Muscle of leg (tissue), 11 donors: Measurements from ENCODE around the gene CALHM3. TPM values are rescaled to one million over a fixed set of nuclear protein-coding genes. Genes with fewer than 3 reads are reported as not detected.

Source experiments
- DNase-seq: peaks from one replicate; pipeline ENCODE4 v3.0.0; 2013
- H3K27ac ChIP-seq: one replicate; pipeline ENCODE4 v1.5.1; 2013; ENCODE audit warnings: mild to moderate bottlenecking, low read length, control low read depth
- H3K27me3 ChIP-seq: one replicate; pipeline ENCODE4 v1.6.1; 2013; ENCODE audit warnings: low read length; ENCODE audit not compliant: control insufficient read depth, insufficient read depth
- H3K36me3 ChIP-seq: one replicate; pipeline ENCODE4 v1.6.1; 2013; ENCODE audit warnings: low read length; ENCODE audit not compliant: control insufficient read depth, insufficient read depth
- H3K4me1 ChIP-seq: one replicate; pipeline ENCODE4 v1.6.1; 2013; ENCODE audit warnings: low read length; ENCODE audit not compliant: control insufficient read depth, insufficient read depth
- H3K4me3 ChIP-seq: one replicate; pipeline ENCODE4 v1.5.1; 2013; ENCODE audit warnings: low read length, control low read depth
- H3K9me3 ChIP-seq: replicated peaks from 2 replicates; pipeline ENCODE4 v1.6.1; 2013; ENCODE audit warnings: low read depth, low read length; ENCODE audit not compliant: control insufficient read depth
- WGBS: methylation state at CpG from one replicate; pipeline ENCODE4 v1.1.5; 2013; ENCODE audit warnings: missing lambda C conversion rate; ENCODE audit not compliant: insufficient coverage; 5-methylcytosine and 5-hydroxymethylcytosine counted together
- polyA plus RNA-seq, 8 donors: library from polyadenylated mRNA; unstranded; fragments of 120-200 nt; gene quantifications; one replicate each; pipeline versions ENCODE4 v1.2.1 to v1.2.3, GENCODE V29; 2013; ENCODE audit warnings: inconsistent platforms in 1 of 8, low replicate concordance in 1 of 8; ENCODE audit not compliant: insufficient read length in 8 of 8, insufficient read depth in 1 of 8
- total RNA-seq: library from RNA; stranded (reverse); fragments of 120-200 nt; gene quantifications from one replicate; pipeline ENCODE4 v1.2.4, GENCODE V29; 2013

The CALHM3 gene
- total and polyA plus RNA-seq, 9 donors = 0.13 TPM; not detected in 8

DNA sequence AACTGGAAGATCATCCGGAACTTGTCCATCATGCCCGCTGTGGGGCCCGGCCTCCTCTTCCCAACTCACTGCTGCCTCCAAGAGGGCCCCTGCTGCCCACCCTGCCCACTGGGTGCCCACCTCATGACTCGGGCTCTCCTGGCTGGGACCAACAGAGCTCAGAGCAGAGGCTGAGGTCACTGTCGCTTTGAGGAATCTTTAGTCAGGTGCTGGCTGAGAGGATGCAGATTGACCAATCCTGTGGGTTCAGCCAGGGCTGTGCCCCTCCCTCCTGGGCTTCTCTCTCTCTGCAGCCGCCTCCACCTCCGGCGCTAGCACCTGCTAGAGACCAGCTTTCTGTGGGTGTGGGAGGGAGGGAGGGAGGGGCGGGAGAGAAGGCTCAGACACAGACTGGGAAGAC is 20.3 kb downstream of the CALHM3 start, which contains the start of gene CALHM1:
Gene CALHM1 (minus strand): TSS at position 181 of the 400 bp plus-strand sequence. CDS start 149 bp downstream, at position 32.
- WGBS = 50% methylated on average over 2 of the region's 9 CpGs
- Histone ChIP-seq H3K4me1 (no peaks in the 10 kb centered on the region), H3K36me3 (no peaks in the 10 kb centered on the region), H3K9me3 (no peaks in the 10 kb centered on the region), H3K4me3 (no peak within 1 kb of the TSS), H3K27ac (no peak within 1 kb of the TSS), H3K27me3 (no peaks in the 10 kb centered on the region)
- no peak for DNase-seq

DNA sequence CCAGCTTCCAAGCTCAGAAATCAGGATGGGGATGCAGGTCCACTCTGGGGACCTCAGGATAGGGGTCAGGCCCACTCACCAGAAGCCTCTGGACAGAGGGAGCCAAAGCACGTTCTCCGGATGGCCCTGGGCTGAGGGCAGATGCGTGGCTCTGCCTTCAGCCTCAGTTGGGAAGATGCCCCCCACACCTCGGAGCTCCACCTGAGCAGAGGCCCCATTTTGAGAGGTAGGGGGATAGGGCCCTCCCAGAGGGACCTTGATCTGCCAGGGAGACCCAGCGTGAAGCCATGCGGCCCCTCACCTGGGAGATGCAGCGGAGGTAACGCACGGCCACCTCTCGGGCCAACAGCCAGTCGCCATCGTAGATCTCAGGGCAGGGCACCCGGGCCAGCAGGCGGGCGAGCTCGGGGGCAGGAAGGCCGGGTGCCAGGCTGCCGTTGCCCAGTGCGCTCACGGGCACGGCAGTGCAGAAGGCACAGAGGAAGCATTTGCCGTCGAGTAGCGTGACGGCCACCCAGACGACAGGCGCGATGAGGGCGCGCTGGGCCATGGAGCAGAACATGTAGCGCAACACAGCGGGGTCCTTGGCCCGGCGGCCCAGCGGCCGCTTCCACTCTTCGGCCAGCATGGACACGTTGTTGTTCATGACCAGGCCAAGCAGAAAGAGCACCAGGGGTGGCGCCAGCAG is 21.0 kb downstream of the CALHM3 start:
- H3K36me3 ChIP-seq = no peaks in the 10 kb centered on the region
- H3K4me3 ChIP-seq = no peak overlapping the region
- no peak for DNase-seq
- 92% methylated on average over 37 of the region's 39 CpGs for WGBS
- peaks cover under 1% of the 10 kb centered on the region for H3K4me1 ChIP-seq
- no peaks in the 10 kb centered on the region for H3K9me3 ChIP-seq
- no peaks in the 10 kb centered on the region for H3K27me3 ChIP-seq
- H3K27ac ChIP-seq = no peak overlapping the region

DNA sequence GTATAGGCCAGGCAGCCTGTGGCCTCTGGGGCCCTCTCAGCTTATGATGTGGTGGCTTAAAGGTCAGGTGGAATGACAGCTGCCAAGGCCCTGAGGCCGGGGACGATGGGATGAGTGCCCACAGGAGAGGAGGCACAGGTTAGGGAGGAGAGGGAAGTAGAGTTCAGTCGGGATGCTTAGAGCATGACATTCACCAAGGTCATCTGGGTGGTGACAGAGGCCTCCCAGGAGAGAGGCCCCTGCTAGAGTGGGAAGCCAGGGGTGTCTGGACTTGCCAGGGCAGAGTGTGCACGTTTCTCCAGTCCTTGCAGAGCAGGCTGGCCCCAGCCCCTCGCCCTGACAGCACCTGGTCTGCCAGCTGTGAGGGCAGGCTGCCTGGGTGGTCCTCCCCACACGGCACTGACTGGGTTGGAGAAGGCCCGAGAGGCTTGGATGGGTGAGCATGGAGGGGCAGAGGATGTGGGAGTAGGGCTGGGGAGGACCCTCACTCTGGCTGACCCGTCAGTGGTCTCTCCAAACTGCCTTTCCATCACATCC is 21.8 kb downstream of the CALHM3 start:
- 38% methylated on average over 4 of the region's 8 CpGs for WGBS
- H3K36me3 ChIP-seq = no peaks in the 10 kb centered on the region
- no peaks in the 10 kb centered on the region for H3K9me3 ChIP-seq
- DNase-seq = no peak
- H3K27me3 ChIP-seq = no peaks in the 10 kb centered on the region
- no peak overlapping the region for H3K4me3 ChIP-seq
- peaks cover 8% of the 10 kb centered on the region for H3K4me1 ChIP-seq
- H3K27ac ChIP-seq = no peak overlapping the region

DNA sequence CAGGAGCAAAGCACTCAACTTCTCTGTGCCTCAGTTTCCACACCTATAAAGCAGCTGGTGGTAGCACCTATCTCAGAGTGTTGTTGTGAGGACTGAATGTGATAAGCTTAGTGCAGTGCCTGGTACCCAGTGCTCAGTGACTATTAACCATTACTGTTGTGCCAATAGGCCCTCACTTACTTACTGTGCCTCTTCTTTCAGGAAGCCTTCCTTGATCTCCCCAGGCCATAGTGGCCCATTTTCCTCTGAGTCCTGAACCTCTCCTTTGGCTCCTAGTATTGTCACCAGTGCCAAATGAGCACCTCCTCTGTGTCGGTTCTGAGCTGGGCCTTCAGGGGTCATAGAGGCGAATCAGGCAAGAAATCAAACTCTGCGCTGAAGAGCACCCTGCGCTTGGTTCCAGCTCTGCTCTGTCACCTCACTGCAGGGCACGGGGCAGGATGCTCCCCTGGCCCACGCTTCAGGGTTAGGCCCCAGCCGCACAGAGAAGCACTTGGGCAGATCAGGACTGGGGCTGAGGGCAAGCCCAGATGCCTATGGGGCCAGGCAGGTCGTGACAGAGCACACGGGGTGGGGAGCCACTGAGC is 22.9 kb downstream of the CALHM3 start:
- Histone ChIP-seq H3K9me3 (no peaks in the 10 kb centered on the region), H3K27me3 (no peaks in the 10 kb centered on the region), H3K36me3 (no peaks in the 10 kb centered on the region), H3K27ac (no peak overlapping the region), H3K4me3 (no peak overlapping the region), H3K4me1 (peaks cover 17% of the 10 kb centered on the region)
- WGBS = 75% methylated on average over 9 of the region's 9 CpGs
- DNase-seq = no peak

DNA sequence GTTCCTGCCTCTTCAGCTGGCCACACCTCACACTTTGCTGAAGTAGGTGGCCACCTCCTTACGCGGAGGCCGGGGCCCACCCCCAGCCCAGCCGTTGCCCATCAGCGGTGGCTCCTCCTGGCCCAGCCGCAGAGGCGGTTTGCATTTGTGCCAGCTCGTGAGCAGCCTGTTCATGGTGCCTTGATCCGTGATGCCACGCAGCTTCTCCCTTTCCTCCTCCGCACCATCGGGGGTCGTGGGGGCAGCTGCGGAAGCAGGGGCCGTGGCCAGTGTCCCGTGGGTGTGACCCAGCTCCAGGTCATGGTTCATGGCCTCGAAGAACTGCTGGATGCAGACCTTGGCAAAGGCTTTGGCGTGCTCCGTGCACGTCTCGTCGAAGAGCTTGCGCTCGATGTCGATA is 23.8 kb downstream of the CALHM3 start:
- WGBS = 81% methylated on average over 23 of the region's 25 CpGs
- H3K4me3 ChIP-seq = no peak overlapping the region
- no peaks in the 10 kb centered on the region for H3K36me3 ChIP-seq
- H3K27ac ChIP-seq = no peak overlapping the region
- DNase-seq = no peak
- H3K4me1 ChIP-seq = peaks cover 25% of the 10 kb centered on the region
- H3K9me3 ChIP-seq = no peaks in the 10 kb centered on the region
- no peaks in the 10 kb centered on the region for H3K27me3 ChIP-seq

DNA sequence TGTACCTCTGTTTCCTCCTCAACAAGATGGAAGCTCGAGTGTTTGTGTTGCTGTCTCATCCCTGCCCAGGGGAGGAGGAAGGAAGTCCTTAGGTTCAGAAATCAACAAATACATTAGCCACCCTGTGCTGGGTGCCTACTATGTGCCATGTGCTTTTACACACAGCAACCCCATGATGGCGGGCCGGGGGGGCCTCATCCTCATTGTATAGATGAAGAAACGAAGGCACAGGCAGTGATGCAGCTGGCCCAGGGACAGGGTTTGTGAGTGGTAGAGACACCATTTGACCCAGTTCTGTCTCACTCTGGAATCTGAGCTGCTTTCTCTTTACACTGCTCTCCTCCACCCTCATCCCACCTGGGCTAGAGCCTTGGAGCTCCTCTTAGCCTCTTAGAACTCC is 25.0 kb downstream of the CALHM3 start:
- peaks cover 11% of the 10 kb centered on the region for H3K36me3 ChIP-seq
- H3K9me3 ChIP-seq = no peaks in the 10 kb centered on the region
- H3K27ac ChIP-seq = no peak overlapping the region
- no peaks in the 10 kb centered on the region for H3K27me3 ChIP-seq
- H3K4me1 ChIP-seq = peaks cover 37% of the 10 kb centered on the region
- WGBS = 90% methylated on average over 2 of the region's 4 CpGs
- H3K4me3 ChIP-seq = no peak overlapping the region
- DNase-seq = no peak

DNA sequence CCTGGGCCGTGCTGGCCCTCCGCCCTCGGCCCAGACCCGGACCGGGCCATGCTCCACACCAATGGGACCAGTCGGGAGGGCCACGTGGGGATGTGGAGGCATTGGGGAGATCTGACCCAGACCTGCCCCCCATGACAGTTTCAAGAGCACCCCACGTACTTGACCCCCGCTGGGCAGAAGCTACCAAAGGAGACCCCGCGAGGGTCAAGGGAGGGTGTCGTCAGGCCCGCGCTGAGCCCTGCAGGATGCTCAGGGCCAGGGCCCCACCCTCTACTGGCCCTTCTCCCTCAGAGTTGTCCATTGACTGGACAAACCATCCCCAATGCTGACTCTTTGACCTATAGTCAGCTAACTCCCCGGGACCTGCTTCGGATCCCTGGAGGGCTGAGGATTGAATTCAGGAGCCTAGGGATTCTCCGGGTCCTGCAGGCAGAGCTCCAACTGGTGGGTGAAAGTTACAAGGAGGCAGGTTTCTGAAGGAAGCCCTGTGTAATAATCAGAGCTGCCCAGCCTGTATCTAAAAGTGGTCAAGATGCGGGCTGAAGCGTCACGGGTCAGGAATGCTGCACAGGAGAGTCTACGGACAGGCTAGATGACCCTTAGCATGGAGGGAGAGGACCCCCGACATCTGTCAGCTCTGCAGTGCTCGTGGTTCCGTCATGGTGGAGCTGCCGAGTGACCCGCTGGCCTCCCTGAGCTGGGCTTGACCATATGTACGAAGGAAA is 26.4 kb downstream of the CALHM3 start:
- WGBS = 14% methylated on average over 22 of the region's 27 CpGs
- DNase-seq = no peak
- H3K27ac ChIP-seq = peak overlapping the region; percentile 45
- H3K36me3 ChIP-seq = peaks cover 19% of the 10 kb centered on the region
- H3K4me3 ChIP-seq = peak overlapping the region; percentile 69
- H3K4me1 ChIP-seq = peaks cover 38% of the 10 kb centered on the region
- H3K9me3 ChIP-seq = no peaks in the 10 kb centered on the region
- no peaks in the 10 kb centered on the region for H3K27me3 ChIP-seq

DNA sequence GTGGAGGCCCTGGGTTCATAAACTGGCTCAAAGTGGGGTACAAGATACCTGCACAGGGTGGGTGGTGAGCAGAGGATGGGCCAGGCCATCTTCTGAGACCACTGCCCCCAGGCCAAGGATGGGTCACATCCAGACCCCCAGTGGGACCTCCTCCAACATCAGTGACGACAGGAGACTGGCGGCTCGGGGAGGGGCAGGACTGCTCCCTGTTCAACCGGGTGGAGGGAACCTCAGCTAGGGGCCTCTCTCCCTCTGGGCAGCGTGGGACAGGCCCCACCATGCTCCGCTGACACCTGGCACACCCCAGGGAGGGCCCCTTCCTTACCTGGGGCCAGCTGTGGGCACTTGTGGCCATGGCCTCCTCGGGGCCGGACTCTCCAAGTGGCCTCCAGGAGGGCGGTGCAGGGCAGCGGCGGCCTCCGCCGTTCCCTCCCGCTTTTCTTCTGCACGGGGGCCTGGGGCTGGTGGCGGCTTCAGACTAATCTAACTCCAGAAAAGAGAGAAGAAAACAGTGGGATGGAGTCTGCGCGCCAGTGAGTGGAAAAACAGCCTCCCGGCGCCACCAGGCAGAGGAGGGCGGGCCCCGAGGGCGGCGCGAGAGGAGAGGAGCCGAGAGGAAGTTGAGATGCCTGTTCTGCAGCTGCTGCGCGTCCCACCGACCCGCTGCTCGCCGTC is 27.1 kb downstream of the CALHM3 start, which contains the start of gene CALHM2:
Gene CALHM2 (minus strand): TSS at position 540 of the 675 bp plus-strand sequence. CDS start 2,429 bp downstream, outside the sequence.
- peaks cover 38% of the 10 kb centered on the region for H3K4me1 ChIP-seq
- under 1% methylated on average over 19 of the region's 32 CpGs for WGBS
- DNase-seq = peak; percentile 90

DNA sequence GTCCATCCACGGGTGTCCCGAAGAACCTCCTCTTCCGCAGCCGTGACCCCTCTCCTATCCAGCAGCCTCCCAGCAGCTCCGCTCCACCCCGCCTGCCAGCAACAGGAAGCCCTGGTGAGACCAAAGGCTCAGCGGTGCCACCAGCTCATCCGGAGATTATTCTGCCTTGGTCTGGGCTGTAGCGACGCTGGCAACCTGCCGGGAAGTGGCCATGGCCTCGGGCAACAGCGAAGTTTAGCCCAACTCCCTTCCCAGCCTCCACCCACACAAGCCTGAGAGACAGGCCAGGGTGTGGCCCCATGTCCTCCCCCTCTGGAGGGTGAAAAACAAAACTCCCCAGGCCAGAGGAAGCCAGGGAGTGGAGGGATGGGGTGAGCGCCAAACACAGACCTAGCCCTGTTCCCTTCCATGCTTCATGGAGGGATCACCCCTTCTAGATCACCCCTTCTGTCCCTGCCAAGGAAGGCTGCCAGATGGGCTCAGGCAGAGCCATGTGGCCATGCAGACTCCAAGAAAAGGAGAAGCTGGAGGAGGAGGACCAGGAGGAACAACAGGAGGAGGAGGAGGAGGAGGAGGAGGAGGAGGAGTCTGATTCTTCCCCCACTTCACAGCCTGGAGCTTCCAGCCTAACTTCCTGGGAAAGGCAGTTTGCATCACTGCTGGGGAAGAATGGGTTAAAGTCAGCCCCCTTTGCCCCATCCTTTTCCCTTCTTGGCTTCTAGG is 27.8 kb downstream of the CALHM3 start:
- WGBS = 25% methylated on average over 7 of the region's 14 CpGs
- Histone ChIP-seq H3K27me3 (no peaks in the 10 kb centered on the region), H3K27ac (peak overlapping the region; percentile 91), H3K36me3 (peaks cover 33% of the 10 kb centered on the region), H3K4me1 (peaks cover 39% of the 10 kb centered on the region), H3K4me3 (peak overlapping the region; percentile 69), H3K9me3 (no peaks in the 10 kb centered on the region)
- peak; percentile 70 for DNase-seq

More for the DNA sequence above, 27.1 kb downstream of the CALHM3 start, which contains the start of gene CALHM2:
- Histone ChIP-seq H3K27ac (peak within 1 kb of the TSS; percentile 91), H3K9me3 (no peaks in the 10 kb centered on the region), H3K4me3 (peak within 1 kb of the TSS; percentile 69), H3K36me3 (peaks cover 26% of the 10 kb centered on the region), H3K27me3 (no peaks in the 10 kb centered on the region)
